OCI-LY1 (cell line): Measurements from ENCODE around the gene DCC.

Experiments
- H2AFZ ChIP-seq: fragments of 200-600 bp; sonication (generic), shearing (Covaris generic); 2 replicates; pipeline ENCODE4 v1.6.0; 2014; ENCODE audit warnings: antibody characterized with exemption, mild to moderate bottlenecking, low read length
- H3F3A ChIP-seq: fragments of 200-600 bp; sonication (generic), shearing (Covaris generic); 2 replicates; pipeline ENCODE4 v1.6.0; 2014; ENCODE audit warnings: mild to moderate bottlenecking, antibody characterized with exemption, low read length, moderate library complexity; ENCODE audit not compliant: insufficient read depth
- H3K27ac ChIP-seq: fragments of 200-600 bp; sonication (generic); 2 replicates; pipeline ENCODE4 v1.5.1; 2014; ENCODE audit warnings: low read length, mixed run types, mild to moderate bottlenecking, low read depth; ENCODE audit not compliant: poor library complexity, severe bottlenecking
- H3K27me3 ChIP-seq: fragments of 200-600 bp; sonication (generic); 2 replicates; pipeline ENCODE4 v1.6.0; 2014; ENCODE audit warnings: antibody characterized with exemption, mild to moderate bottlenecking, low read length, moderate library complexity; ENCODE audit not compliant: insufficient read depth
- H3K36me3 ChIP-seq: fragments of 200-600 bp; sonication (generic); 2 replicates; pipeline ENCODE4 v1.6.1; 2014; ENCODE audit warnings: mild to moderate bottlenecking, antibody characterized with exemption, low read length, moderate library complexity, mixed read lengths; ENCODE audit not compliant: insufficient read depth
- H3K4me1 ChIP-seq: fragments of 200-600 bp; sonication (generic); 2 replicates; pipeline ENCODE4 v1.5.1; 2014; ENCODE audit warnings: mild to moderate bottlenecking, low read length, moderate library complexity; ENCODE audit not compliant: insufficient read depth, severe bottlenecking
- H3K4me2 ChIP-seq: fragments of 200-600 bp; sonication (generic), shearing (Covaris generic); 2 replicates; pipeline ENCODE4 v1.6.1; 2014; ENCODE audit warnings: low read length
- H3K4me3 ChIP-seq: fragments of 200-600 bp; sonication (generic); 2 replicates; pipeline ENCODE4 v1.5.1; 2014; ENCODE audit warnings: low read length, low read depth, mild to moderate bottlenecking, mixed read lengths; ENCODE audit not compliant: poor library complexity, severe bottlenecking
- H3K79me2 ChIP-seq: fragments of 200-600 bp; shearing (Covaris generic); 2 replicates; pipeline ENCODE4 v1.6.1; 2016; ENCODE audit warnings: mixed run types, low read length, mixed read lengths; ENCODE audit not compliant: insufficient read depth
- H3K9ac ChIP-seq: fragments of 200-600 bp; sonication (generic), shearing (Covaris generic); 2 replicates; pipeline ENCODE4 v1.6.1; 2014; ENCODE audit warnings: mild to moderate bottlenecking, low read length, mixed read lengths
- H3K9me2 ChIP-seq: fragments of 200-600 bp; sonication (generic), shearing (Covaris generic); 2 replicates; pipeline ENCODE4 v1.6.1; 2014; ENCODE audit warnings: low read depth, mild to moderate bottlenecking, low read length, mixed read lengths
- H3K9me3 ChIP-seq: fragments of 200-600 bp; shearing (Covaris generic); 2 replicates; pipeline ENCODE4 v1.6.1; 2014; ENCODE audit warnings: low read length, mixed read lengths
- H4K20me1 ChIP-seq: fragments of 200-600 bp; sonication (generic), shearing (Covaris generic); 2 replicates; pipeline ENCODE4 v1.6.0; 2016; ENCODE audit warnings: mild to moderate bottlenecking, low read length; ENCODE audit not compliant: insufficient read depth
- CTCF ChIP-seq: fragments of 200-600 bp; sonication (generic), shearing (Covaris generic); IDR thresholded peaks from 2 replicates; pipeline ENCODE4 v1.5.1; 2017; ENCODE audit warnings: mild to moderate bottlenecking, antibody characterized with exemption, low read length, moderate library complexity, mixed read lengths
- EZH2 ChIP-seq: fragments of 200-600 bp; sonication (generic), shearing (Covaris generic); IDR thresholded peaks from 2 replicates; pipeline ENCODE4 v1.8.0; 2017; ENCODE audit warnings: borderline replicate concordance, mixed run types, mild to moderate bottlenecking, antibody characterized with exemption, low read length, moderate library complexity, mixed read lengths

The DCC gene

GRCh38 chr18:53080687-53081086 lies 740.7 kb downstream of the DCC start:
- H3K9ac ChIP-seq = no peak overlapping the region
- no peaks in the 10 kb centered on the region for H3K79me2 ChIP-seq
- H3K4me1 ChIP-seq = no peaks in the 10 kb centered on the region
- H3K36me3 ChIP-seq = no peaks in the 10 kb centered on the region
- H3K27me3 ChIP-seq = no peaks in the 10 kb centered on the region
- no peak overlapping the region for H3K27ac ChIP-seq
- no peak overlapping the region for H2AFZ ChIP-seq
- H3K4me3 ChIP-seq = no peak overlapping the region
- no peaks in the 10 kb centered on the region for H3K9me3 ChIP-seq
- no peak overlapping the region for H3K4me2 ChIP-seq
- TF ChIP-seq EZH2 (no peak), CTCF (no peak)
- no peaks in the 10 kb centered on the region for H3K9me2 ChIP-seq
- no peaks in the 10 kb centered on the region for H3F3A ChIP-seq
- no peaks in the 10 kb centered on the region for H4K20me1 ChIP-seq

GRCh38 chr18:53093636-53094035 lies 753.6 kb downstream of the DCC start:
- no peaks in the 10 kb centered on the region for H3K9me2 ChIP-seq
- H3K79me2 ChIP-seq = no peaks in the 10 kb centered on the region
- no peak overlapping the region for H3K9ac ChIP-seq
- H3K9me3 ChIP-seq = no peaks in the 10 kb centered on the region
- no peak overlapping the region for H3K4me3 ChIP-seq
- TF ChIP-seq CTCF (no peak), EZH2 (no peak)
- H3K27ac ChIP-seq = no peak overlapping the region
- H3K4me1 ChIP-seq = no peaks in the 10 kb centered on the region
- no peaks in the 10 kb centered on the region for H3K36me3 ChIP-seq
- H3K27me3 ChIP-seq = no peaks in the 10 kb centered on the region
- no peaks in the 10 kb centered on the region for H4K20me1 ChIP-seq
- no peaks in the 10 kb centered on the region for H3F3A ChIP-seq
- H2AFZ ChIP-seq = no peak overlapping the region
- H3K4me2 ChIP-seq = no peak overlapping the region

GRCh38 chr18:53101536-53102105 lies 761.6 kb downstream of the DCC start:
- no peaks in the 10 kb centered on the region for H3K9me2 ChIP-seq
- TF ChIP-seq EZH2 (no peak), CTCF (no peak)

More at GRCh38 chr18:53101536-53102105, 761.6 kb downstream of the DCC start:
- H4K20me1 ChIP-seq = no peaks in the 10 kb centered on the region
- H3K79me2 ChIP-seq = no peaks in the 10 kb centered on the region
- H3K4me3 ChIP-seq = no peak overlapping the region
- H3K27ac ChIP-seq = no peak overlapping the region
- H2AFZ ChIP-seq = no peak overlapping the region
- no peaks in the 10 kb centered on the region for H3K4me1 ChIP-seq
- no peak overlapping the region for H3K4me2 ChIP-seq
- H3K27me3 ChIP-seq = no peaks in the 10 kb centered on the region
- H3K9me3 ChIP-seq = no peaks in the 10 kb centered on the region
- no peaks in the 10 kb centered on the region for H3K36me3 ChIP-seq
- no peak overlapping the region for H3K9ac ChIP-seq
- H3F3A ChIP-seq = no peaks in the 10 kb centered on the region
